COLO668 (cell line): ENCODE measurements around the gene TEX35.

Source experiments
- DNase-seq: peaks from one replicate; lab custom pipeline; 2025; ENCODE audit not compliant: unreplicated experiment; lab: John Stamatoyannopoulos, UW

The TEX35 gene

DNA sequence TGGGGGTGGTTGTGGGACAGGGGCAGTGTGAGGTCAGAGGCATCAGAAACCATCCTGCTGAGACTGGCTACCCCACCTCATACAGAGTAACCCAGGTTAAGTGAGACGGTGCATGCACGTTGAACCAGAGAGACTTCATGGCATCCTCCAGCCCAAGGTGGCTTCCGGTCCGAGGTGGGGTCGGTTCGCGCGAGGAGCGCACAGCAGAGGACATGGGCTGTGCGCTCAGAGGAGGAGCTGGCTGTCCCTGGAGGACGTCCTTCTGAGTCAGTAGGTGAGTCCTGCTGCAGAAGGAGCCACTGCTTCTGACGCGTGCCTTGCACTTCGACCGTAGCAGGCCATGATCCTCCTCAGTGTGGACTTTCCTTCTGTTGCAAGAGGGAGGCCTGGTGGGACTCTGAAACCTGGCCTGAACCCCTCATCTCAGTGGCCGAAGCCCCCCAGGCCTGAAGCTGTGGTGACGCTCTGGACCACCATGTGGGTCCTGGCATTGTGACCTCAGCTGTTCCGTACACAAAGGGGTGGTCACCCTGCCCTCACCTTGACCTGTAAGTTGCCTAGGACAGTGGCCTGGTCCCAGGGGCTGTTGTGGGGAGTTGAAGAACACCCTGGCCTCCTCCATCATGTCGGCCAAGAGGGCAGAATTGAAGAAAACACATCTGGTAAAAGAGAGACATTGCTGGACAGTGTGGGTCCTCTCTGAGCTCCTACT lies at the start of gene TEX35:
TSS of gene TEX35 (plus strand) at position 544 of the 712 bp plus-strand sequence. CDS start at position 624, 80 bp downstream.
- DNase-seq, result no peak

DNA sequence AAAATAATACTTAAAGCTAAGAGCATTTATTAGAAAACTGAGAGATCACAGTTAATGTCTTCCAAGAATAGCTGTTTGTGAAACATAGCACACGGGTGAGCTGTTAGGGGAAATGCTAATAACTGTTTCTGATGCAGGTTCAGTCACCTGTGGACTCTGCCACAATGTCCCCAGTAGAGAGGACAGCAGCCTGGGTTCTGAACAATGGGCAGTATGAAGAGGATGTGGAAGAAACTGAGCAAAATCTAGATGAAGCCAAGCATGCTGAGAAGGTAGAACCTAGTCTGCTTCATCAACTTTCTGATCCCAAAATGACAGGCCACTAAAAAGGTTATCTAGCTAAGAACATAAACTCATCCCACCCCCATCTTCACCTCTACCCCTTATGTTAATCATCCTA lies 48.8 kb upstream of the TEX35 start:
- DNase-seq, result no peak

GRCh38 chr1:178464566-178464965 lies 48.3 kb upstream of the TEX35 start:
- DNase-seq, result no peak

DNA sequence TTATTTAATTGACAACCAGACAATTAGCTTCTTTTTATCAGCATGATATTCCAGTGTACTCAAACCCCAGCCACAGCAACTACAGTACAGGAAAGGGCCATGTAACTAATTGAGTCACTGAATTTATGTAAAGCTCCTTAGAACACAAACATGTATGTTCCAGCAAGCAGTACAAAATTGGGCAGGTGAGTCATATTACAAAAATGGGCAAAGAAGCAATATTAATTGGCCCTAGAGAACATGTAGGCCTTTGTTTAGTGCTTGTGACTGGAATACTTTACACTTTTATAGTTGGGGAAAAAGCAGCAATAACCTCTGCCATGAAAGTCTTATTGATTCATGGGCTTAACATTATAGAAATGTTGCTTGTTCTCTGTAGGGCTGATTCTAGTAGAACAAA lies 47.9 kb upstream of the TEX35 start:
- DNase-seq, result no peak

GRCh38 chr1:178467837-178468236 lies 45.1 kb upstream of the TEX35 start:
- no peak for DNase-seq

- DNase-seq, result no peak
These were observed 42.4 kb upstream of the TEX35 start for GRCh38 chr1:178470411-178470960.

DNA sequence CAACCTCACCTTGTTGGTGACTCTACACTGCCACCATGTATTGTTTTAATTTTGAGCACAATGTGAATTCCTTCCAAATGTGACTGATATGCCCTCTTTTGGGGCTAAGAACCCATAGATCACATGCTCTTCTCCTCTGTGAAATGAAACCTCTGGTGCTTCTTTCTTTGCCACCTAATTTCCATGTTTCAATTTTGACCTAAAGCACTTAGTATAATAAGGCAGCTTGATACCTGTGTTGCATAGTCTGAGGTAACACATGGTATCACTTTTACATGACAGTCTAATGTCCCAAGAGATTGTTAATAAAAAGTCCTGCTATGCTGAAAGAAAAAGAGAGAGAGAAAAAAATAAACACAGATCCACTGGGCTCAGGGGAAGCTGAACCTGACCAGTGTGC lies 40.4 kb upstream of the TEX35 start:
- no peak for DNase-seq

DNA sequence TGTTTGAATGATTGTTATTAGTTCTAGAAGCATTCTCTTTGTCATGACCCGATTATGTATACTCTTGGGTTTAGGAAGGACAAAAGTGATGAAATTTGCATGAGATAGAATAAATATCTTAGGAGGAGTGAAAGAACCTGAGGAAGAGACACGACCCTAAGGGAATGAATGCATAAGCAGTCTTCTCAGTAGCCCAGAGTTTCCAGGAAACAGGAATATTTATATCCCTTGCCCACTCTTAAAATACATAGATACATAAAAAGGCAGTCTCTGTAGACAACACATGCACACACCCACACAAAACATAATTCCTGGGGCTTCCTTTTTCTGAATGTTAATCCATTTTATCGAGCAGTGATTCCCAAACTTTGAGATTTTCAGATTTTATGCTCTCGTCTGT lies 35.5 kb upstream of the TEX35 start:
- no peak for DNase-seq

DNA sequence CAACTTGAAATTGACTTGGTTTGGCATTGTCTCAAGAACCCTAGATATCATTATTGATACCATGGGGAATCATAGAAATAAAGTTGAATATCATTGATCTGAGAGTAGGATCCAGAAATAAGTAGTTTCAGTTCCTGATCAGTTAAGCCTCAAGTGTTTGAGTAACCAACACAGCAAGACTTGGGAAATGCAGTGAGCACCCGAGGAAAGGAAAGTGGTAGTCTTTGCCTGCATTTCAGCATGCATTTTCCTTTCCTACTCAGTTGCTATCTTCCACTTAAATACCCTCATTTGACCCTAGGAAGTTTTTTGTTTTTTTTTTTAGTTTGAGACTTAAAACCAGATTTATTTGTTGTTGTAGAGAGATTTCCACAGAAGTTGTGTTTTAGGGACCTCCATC lies 35.1 kb upstream of the TEX35 start:
- DNase-seq, result no peak

DNA sequence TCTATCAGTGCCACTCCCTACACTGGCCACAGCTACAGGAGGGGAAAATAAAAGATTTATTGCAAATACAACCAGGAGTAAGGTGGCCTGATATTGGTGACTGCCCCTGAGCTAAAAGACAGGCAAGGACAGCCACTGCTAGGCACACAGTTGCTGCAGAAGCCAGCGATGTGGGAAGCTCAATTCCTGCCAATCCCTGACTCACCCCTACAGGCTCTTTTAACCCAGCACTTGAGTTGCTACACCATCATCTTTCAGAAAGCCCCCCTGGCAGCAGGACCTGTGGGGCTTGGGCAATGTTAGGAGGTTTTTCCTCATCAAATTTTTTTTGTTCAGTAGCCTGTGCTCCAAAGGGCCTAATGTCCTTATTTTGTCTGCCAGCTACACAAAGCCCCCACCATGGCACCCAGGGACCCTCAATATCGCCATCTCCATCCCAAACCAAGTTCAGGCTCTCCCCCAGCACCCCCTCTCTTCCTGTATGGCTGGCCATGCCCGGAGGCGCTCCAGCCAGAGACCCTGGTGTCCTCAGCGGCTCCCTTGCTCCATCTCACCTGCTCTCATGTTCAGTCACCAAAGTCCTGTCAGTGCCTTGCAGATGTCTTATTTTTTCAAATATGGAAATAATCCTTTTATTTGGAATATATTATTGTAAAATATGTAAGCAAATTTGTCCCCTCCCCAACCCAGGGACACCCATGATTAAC lies 29.5 kb upstream of the TEX35 start:
- no peak for DNase-seq

DNA sequence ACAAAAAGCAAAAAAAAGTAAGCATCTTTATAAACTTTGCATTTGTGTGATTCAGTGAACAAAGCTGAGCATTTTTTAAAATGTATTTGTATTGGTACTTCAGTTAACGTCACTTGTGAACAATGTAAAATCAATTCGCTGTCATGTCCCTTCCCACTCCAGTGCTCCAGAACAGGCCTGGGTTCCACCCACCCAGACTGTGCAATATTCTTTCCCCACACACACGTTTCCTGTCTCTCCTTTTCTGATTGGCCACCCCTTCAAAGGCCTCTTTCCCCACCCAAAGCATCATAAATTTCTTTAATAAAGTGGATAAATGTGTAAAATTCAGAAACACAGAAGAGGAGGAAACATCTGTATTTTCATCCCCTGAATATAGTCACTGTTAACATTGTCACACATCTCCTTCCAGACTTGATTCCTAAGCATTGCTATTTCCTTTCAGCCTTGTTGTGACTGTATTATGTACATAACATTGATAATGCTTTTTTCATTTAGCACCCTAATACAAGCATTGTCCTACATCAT lies 28.1 kb upstream of the TEX35 start:
- no peak for DNase-seq

DNA sequence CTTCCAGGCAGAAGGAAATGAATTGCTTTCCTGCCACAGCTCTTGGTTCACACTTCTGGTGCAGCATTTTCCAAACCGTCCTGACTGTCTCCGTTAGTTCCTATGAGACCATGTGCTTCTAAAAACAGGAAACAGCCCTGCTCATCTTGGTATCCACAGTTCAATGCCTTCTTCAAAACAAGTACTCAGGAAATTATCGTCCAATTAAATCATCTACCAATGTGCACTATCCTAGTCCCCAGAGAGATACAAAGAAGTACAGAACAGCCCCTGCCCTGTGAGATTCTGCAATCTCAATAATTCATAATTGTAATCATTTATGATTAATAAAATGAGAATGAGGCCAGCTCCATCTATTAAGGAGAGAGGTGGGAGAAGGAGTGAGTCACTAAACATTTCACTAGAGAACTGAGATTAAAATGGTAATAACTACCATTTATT lies 27.3 kb upstream of the TEX35 start:
- no peak for DNase-seq

DNA sequence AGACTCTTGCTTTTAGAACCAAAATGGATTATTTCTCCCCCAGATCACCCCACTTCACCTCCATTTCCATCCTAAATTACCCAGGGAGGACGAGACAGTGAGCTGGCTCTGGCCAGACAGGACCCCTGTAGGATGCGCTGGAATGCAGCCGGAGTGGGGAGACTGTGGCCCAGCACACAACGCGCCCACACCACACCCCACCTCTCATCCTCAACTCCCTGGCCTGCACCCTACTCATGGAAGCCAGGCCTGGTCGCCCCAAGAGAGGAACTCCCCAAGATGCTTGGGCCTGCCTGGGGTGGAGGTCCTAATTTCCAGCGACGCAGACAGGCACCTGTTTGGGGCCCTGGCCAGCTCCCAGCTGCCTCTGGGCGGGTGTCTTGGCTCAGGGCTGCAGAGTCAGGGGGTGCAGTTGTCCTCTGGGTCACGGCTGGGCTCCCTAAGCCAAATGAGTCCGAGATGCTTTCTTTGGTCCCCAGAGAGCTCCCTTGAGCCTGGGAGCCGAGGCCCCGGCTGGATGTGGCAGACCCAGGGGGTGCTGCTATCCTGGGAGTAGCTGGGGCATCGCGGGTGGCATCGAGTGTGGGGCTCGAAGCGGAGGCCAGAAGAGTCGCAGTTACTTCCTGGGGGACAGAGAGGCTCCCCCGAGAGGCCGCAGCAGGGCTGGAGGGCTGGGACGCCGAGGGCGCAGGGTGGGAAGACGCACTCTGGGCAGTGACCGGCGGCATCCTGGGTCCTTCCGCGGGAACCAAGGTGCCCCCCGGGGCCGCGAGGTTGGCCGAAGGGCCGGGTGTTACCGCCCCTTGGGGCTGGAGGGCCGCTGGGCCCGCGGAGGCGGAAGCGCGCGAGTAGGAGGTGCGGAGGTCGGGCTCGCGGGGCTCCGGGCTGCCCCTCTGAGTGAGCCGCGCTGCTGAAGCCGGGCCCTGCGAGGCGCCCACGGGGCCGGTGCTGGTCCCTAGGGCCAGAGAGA lies 26.5 kb upstream of the TEX35 start:
- DNase-seq, result no peak

DNA sequence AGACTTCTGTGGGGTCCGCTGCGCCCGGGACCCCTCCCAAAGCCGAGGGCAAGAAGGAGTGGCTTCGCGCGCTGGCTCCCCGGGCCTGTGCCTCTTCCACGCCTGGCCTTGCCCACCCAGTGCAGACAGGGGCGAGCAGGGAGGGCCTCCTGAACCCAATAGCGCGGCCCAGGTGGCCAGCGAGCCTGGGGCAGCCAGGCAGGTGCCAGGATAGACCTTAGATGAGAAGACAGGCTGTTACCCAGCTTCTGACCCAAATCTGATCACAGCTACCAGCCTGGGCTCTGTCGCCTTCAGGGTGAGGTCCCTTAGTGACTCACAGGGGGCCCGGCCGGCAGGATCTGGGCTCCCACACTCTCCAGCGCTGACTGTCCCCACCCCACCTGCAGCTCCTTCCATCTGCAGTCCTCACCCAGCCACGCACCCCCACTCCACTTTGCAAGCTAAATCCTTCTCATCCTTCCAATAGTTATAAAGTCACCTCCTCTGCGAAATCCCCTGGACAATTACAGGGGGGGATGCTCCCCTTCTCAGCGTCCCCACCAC lies 25.8 kb upstream of the TEX35 start:
- DNase-seq, result no peak

- no peak for DNase-seq
These were observed 24.5 kb upstream of the TEX35 start for GRCh38 chr1:178488393-178488792.

GRCh38 chr1:178489399-178489798 lies 23.5 kb upstream of the TEX35 start:
- no peak for DNase-seq

GRCh38 chr1:178490136-178490535 lies 22.8 kb upstream of the TEX35 start:
- no peak for DNase-seq

- DNase-seq, result no peak
These were observed 21.9 kb upstream of the TEX35 start for GRCh38 chr1:178490967-178491366.

DNA sequence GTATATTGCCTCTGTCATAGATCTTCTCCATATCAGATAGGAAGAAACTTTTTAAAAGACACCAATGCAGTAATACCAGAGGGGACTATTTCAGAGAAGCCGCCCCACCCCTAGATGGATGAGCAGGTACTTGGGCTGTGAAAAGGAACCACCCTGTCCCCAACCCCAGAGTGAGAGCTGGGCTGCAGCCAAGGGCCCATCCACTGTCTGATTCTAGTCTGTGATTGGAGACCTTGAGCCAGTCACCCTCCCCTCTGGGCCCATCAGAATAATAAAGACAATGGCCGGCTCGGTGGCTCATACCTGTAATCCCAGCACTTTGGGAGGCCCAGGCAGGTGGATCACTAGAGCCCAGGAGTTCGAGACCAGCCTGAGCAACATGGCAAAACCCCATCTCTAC lies 21.2 kb upstream of the TEX35 start:
- DNase-seq, result no peak

DNA sequence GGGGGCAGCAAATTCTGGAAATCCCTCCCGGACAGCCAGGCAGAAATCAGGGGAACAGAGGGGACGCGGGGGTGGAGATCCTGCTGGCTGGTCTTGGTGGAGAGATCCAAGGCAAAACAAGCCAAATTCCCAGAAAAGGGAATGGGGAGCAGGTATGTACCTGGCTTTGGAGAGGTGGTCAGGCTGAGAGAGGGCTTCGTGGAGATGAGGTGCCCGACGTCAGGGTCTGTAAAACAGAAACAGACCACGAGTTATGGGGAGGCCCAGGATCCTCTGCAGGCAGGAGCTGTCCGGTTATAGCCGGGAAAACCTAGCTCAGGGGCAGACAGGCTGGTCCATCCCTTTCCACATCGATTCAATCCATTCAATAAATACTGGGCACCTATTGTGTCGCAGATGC lies 20.6 kb upstream of the TEX35 start:
- DNase-seq, result no peak

DNA sequence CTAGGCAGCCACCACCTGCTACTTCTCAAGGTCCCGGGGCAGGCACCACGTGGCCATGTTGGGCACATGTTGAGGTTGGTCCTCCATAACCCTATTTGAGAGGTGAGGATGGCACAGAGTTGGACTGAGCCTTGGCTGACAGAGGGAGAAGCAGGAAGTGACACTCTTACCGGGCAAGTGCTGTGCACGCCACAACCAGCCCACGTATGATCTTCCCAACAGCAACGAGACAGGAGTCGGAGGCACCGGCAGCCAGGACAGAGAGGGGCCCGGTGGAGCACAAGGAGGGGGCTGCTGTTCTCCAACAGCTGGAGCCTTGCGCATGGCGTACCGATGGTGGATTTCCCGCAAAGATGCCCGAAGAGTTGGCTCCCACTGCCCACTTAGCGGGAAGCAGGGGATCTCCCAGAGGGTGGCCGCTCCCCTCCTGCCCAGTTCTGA lies 19.6 kb upstream of the TEX35 start:
- DNase-seq, result no peak
